Loucy (cell line): Measurements from ENCODE around the gene CNTRL.
A peak's percentile ranks its signal among the peaks of the same experiment; 100 is the strongest.

Experiments used
- H2AFZ ChIP-seq: fragments of 200-600 bp; sonication (generic); 2 replicates; pipeline ENCODE4 v1.6.0; 2016; ENCODE audit warnings: antibody characterized with exemption, mild to moderate bottlenecking, low read length, moderate library complexity
- H3F3A ChIP-seq: fragments of 200-600 bp; 2 replicates; pipeline ENCODE4 v1.6.0; 2016; ENCODE audit warnings: antibody characterized with exemption, low read depth, mild to moderate bottlenecking
- H3K27me3 ChIP-seq: fragments of 200-600 bp; sonication (generic); 2 replicates; pipeline ENCODE4 v1.6.1; 2014; ENCODE audit warnings: low read length, mild to moderate bottlenecking; ENCODE audit not compliant: insufficient read depth, poor library complexity, severe bottlenecking
- H3K36me3 ChIP-seq: fragments of 200-600 bp; sonication (generic); 2 replicates; pipeline ENCODE4 v1.6.1; 2016; ENCODE audit warnings: low read length; ENCODE audit not compliant: insufficient read depth
- H3K4me1 ChIP-seq: fragments of 200-600 bp; sonication (generic); 2 replicates; pipeline ENCODE4 v1.5.1; 2014; ENCODE audit warnings: low read length, mild to moderate bottlenecking; ENCODE audit not compliant: insufficient read depth, poor library complexity, severe bottlenecking
- H3K4me2 ChIP-seq: fragments of 200-600 bp; sonication (generic); 2 replicates; pipeline ENCODE4 v1.6.0; 2014; ENCODE audit warnings: antibody characterized with exemption, low read length, low read depth, mild to moderate bottlenecking; ENCODE audit not compliant: poor library complexity, severe bottlenecking
- H3K4me3 ChIP-seq: fragments of 200-600 bp; sonication (generic); 2 replicates; pipeline ENCODE4 v1.5.1; 2014; ENCODE audit warnings: low read length, mild to moderate bottlenecking, mixed read lengths; ENCODE audit not compliant: poor library complexity, severe bottlenecking
- H3K79me2 ChIP-seq: fragments of 200-600 bp; sonication (generic); 2 replicates; pipeline ENCODE4 v1.6.1; 2014; ENCODE audit warnings: low read length; ENCODE audit not compliant: insufficient read depth
- H3K9ac ChIP-seq: fragments of 200-600 bp; sonication (generic); 2 replicates; pipeline ENCODE4 v1.6.0; 2014; ENCODE audit warnings: mild to moderate bottlenecking, low read depth, low read length, moderate library complexity; ENCODE audit not compliant: poor library complexity, severe bottlenecking
- H3K9me2 ChIP-seq: fragments of 200-600 bp; sonication (generic); replicated peaks from 2 replicates; pipeline ENCODE4 v1.6.1; 2016; ENCODE audit warnings: low read depth, low read length, mixed read lengths
- H3K9me3 ChIP-seq: fragments of 200-600 bp; sonication (generic); 2 replicates; pipeline ENCODE4 v1.6.1; 2014; ENCODE audit warnings: mild to moderate bottlenecking, antibody characterized with exemption, low read length, low read depth; ENCODE audit not compliant: insufficient read depth
- H4K20me1 ChIP-seq: fragments of 200-600 bp; sonication (generic); 2 replicates; pipeline ENCODE4 v1.6.0; 2014; ENCODE audit warnings: antibody characterized with exemption, low read length, mild to moderate bottlenecking; ENCODE audit not compliant: insufficient read depth, poor library complexity, severe bottlenecking
- CTCF ChIP-seq: fragments of 200-600 bp; sonication (generic); conservative IDR thresholded peaks from 2 replicates; pipeline ENCODE4 v1.5.1; 2014; ENCODE audit warnings: mild to moderate bottlenecking, antibody characterized with exemption, low read length
- EZH2phosphoT487 ChIP-seq: fragments of 200-600 bp; IDR thresholded peaks from 2 replicates; pipeline ENCODE4 v1.6.1; 2018; ENCODE audit warnings: antibody characterized with exemption, mild to moderate bottlenecking, moderate library complexity, borderline replicate concordance

Gene CNTRL

GRCh38 chr9:121050128-121050988 is 24.4 kb upstream of the CNTRL start, which contains the start of gene C5:
Gene C5 (minus strand): TSS chr9:121050275. CDS start chr9:121050246, 29 bp downstream.
- no peak within 1 kb of the TSS for H3K4me2 ChIP-seq
- no peaks in the 10 kb centered on the region for H3K9me2 ChIP-seq
- no peaks in the 10 kb centered on the region for H3K79me2 ChIP-seq
- no peak within 1 kb of the TSS for H3K4me3 ChIP-seq
- H2AFZ ChIP-seq: no peak within 1 kb of the TSS
- H3K9me3 ChIP-seq: no peaks in the 10 kb centered on the region
- H4K20me1 ChIP-seq: no peaks in the 10 kb centered on the region
- no peak within 1 kb of the TSS for H3K9ac ChIP-seq
- H3K27me3 ChIP-seq: no peaks in the 10 kb centered on the region
- H3K36me3 ChIP-seq: no peaks in the 10 kb centered on the region
- H3F3A ChIP-seq: no peaks in the 10 kb centered on the region
- TF ChIP-seq EZH2phosphoT487: no peak
- no peak for TF ChIP-seq CTCF
- H3K4me1 ChIP-seq: no peaks in the 10 kb centered on the region

DNA sequence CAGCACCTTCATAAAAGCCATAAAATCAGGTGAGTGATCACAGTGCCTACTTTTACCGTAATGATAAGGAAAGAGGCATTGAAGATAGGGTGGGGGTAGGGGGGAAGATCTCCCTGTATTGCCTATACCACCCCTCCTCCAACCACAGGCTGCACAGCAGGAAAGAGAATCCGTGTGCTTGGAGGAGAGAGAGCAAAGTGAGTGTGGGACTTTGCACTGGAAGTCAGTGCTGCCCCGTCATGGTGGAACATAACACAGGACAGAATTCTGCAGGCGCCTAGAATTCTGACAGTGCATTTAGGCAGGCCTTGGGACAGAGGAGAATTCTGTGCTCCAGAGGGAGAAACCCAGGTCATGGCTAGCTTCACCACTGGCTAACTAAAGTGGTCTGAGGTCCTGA is 21.2 kb upstream of the CNTRL start:
- H3K9me2 ChIP-seq: no peaks in the 10 kb centered on the region
- no peaks in the 10 kb centered on the region for H3K4me1 ChIP-seq
- H3K79me2 ChIP-seq: no peaks in the 10 kb centered on the region
- H3K9me3 ChIP-seq: no peaks in the 10 kb centered on the region
- no peaks in the 10 kb centered on the region for H3K27me3 ChIP-seq
- no peaks in the 10 kb centered on the region for H4K20me1 ChIP-seq
- H3K9ac ChIP-seq: no peak overlapping the region
- H3F3A ChIP-seq: no peaks in the 10 kb centered on the region
- no peak overlapping the region for H3K4me3 ChIP-seq
- no peak overlapping the region for H3K4me2 ChIP-seq
- no peak for TF ChIP-seq CTCF
- TF ChIP-seq EZH2phosphoT487: no peak
- H3K36me3 ChIP-seq: no peaks in the 10 kb centered on the region
- no peak overlapping the region for H2AFZ ChIP-seq

GRCh38 chr9:121055642-121056143 is 19.1 kb upstream of the CNTRL start:
- Histone ChIP-seq H2AFZ (no peak overlapping the region), H3K9ac (no peak overlapping the region), H3K4me2 (no peak overlapping the region), H3K4me1 (no peaks in the 10 kb centered on the region), H3K9me3 (no peaks in the 10 kb centered on the region), H3K36me3 (no peaks in the 10 kb centered on the region), H3F3A (no peaks in the 10 kb centered on the region), H3K79me2 (no peaks in the 10 kb centered on the region), H3K9me2 (no peaks in the 10 kb centered on the region), H3K4me3 (no peak overlapping the region), H3K27me3 (no peaks in the 10 kb centered on the region), H4K20me1 (no peaks in the 10 kb centered on the region)
- no peak for TF ChIP-seq EZH2phosphoT487
- peak; percentile 74 for TF ChIP-seq CTCF
